Iris pigment epithelial cell (primary cell): ENCODE results near the gene TRAPPC3L.
A peak's percentile ranks its signal among the peaks of the same experiment; 100 is the strongest.

Source experiments
- DNase-seq: peaks from one replicate; pipeline ENCODE4 v3.0.0-alpha.2; 2011; ENCODE audit warnings: low read depth

The TRAPPC3L gene

GRCh38 chr6:116545651-116546050 is at the start of gene TRAPPC3L:
TSS of gene TRAPPC3L (minus strand) at chr6:116545684. CDS start at chr6:116545514, 170 bp downstream.
- DNase-seq, result no peak

DNA sequence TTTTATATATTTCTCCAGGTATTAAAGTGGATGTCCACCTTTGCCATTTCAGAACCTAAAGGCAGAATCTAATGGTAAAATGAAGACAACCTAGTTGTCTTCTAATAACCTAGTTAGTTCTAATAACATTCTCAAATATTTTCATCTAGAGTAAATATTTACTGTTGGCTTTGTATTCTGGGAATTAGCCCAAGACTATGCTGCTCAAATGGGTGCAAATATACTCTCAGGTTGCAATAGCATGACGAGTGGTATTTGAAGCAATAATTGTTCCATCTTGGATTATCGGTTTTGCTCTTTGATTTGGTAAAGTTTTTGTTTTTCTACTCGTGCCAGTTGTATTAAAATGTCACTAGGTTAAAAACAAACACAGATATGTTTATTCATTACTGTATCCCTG is 49.8 kb upstream of the TRAPPC3L start:
- DNase-seq, result no peak

DNA sequence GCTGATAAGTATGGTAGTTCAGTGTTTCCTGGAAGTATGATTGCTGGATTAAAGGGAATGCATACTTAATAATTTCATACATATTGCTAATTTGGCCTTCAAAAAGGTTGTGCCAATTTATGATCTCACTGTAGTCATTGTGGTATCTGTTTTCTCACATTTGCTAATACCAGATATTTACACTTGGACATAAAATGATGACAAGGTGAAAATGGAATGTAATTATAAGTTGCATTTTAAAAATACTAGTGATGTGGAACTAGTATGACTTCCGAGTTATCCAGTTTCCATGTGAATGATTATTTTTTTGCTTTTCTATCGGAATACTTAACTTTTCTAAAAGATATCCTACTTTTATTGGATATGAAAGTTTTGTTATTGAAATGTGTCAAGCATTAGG is 41.3 kb upstream of the TRAPPC3L start:
- DNase-seq, result no peak

DNA sequence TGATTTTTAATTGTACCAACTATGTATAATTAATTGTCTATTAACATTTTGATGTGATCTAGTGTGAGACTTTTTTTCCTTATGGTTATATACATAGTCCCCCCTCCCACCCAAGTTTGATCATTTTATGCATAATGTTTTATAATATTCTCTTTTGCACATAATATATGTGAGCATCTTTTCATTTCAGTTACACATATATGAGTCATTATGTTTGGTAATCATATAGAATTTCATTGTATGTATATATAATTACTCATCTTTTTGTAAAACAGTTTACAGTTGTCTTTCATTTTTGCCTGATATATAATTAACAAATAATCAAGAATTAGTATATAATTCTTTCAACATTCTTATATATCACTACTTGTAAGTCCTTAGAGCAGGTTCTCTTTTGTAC is 40.8 kb upstream of the TRAPPC3L start:
- DNase-seq, result no peak

- peak; percentile 86 for DNase-seq
These were observed 34.7 kb upstream of the TRAPPC3L start for GRCh38 chr6:116580198-116580597.

- peak; percentile 24 for DNase-seq
These were observed 33.7 kb upstream of the TRAPPC3L start for GRCh38 chr6:116579143-116579542.

GRCh38 chr6:116578335-116578734 is 32.9 kb upstream of the TRAPPC3L start:
- DNase-seq, result no peak

GRCh38 chr6:116577486-116577885 is 32.0 kb upstream of the TRAPPC3L start:
- DNase-seq, result no peak

DNA sequence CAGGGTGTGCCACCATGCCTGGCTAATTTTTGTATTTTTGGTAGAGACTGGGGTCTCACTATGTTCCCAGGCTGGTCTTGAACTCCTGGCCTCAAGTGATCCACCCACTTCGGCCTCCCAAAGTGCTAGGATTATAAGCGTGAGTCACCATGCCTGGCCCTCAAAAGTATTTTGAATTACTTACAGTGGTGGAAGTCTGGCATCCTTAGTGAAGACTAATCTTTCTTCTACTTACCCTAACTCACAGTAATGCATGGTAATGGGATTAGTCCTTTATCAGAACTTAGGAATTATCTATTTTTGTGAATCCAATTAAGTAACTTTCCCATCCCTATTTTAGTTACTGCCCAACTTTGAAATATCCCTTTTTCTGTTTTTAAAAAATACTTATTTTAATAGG is 29.7 kb upstream of the TRAPPC3L start:
- DNase-seq, result peak; percentile 34

DNA sequence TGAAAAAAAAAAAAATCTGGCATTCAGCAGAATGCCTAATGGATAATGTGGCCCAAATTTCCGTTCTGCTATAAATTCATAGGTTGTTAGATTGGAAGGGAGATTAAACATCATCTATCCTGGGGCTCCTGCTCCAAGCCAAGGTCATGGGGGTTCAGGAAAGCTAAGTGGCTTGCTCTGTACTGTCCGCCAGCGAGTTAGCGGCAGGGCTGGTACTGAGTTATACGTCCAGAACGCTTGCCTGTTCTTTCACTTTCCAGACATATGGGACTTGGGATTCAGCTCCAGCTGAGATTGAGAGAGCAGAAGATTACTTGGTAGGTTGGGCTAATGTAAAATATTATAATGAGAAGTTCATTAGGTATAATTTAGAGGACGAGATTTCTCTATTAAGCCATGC is 26.7 kb upstream of the TRAPPC3L start:
- DNase-seq, result peak; percentile 67

DNA sequence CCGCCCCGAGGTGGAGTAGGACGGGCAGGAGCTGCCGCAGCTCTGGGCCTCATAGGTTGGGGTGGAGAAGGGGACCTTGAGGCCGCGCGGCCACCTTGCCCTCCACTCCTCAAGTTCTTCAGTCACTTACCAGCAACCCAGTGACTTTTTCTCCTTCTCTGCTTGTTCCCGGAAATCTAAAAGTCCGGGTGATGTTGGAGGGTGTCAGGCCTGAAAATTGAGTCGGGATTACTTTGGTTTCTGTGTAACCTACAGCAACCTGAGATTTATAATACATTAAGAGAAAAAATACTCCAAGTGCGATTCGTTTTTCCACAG is 26.2 kb upstream of the TRAPPC3L start:
- DNase-seq, result no peak

DNA sequence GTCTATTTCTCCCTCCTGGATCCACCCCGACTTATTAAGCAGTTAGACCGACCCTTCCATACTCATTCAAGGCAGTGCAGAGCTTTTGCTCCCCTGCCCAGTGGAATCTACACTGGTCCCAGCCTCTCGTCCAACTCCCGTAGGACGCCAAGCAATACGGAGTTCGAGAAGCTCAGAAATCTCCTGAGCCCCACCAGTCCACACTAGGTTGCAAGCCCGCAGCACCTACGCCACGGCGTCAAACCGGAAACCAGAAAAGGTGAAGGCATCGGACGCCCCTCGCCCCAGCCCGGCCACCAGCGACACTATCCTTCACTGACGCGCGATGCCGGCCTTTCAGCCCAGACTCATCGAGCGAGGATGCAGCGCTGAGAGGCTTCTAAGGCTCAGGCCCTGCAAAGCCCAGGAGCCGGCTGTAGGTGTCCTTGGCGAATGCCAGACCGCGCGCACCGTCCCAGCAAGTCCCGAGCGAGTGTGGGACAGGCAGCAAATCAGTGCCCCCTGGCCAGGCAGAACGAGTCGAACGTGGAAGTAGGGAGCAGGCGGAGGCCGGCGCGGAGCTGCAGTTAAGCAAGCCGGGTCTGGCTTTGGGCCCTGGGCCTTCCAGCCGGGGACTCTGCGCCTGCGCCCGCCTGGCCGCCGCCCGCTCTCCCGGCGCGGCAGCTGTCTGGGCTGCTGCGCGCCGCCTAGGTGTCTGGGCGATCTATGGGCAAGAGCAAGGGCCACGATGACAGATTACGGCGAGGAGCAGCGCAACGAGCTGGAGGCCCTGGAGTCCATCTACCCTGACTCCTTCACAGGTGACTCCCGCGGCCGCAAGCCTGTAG is 25.6 kb upstream of the TRAPPC3L start, which contains the start of gene RWDD1:
Gene RWDD1, plus strand, starts transcription at position 649 of the 827 bp plus-strand sequence. Its CDS starts 79 bp downstream, at position 728.
- peak; percentile 100 for DNase-seq

- no peak for DNase-seq
These were observed 23.6 kb upstream of the TRAPPC3L start for GRCh38 chr6:116568821-116569755.

DNA sequence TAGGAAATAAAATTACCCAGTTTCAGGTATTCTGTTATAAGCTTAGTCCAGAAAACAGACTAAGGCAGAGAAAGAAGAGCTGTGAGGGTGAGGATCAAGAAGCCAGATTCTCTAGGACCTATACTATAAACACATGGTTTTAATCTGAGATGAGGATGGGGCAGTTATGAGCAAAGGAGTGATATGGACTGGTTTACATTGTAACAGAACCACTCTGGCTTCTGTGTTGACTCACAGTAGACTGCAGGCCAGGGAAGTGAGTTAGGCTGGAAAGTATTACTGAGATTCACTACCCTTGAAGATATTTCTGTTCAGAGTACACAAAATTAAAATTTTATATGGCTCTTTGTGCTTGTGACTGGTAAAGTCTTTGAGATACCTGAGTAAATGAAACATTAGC is 22.6 kb upstream of the TRAPPC3L start:
- DNase-seq, result peak; percentile 46

DNA sequence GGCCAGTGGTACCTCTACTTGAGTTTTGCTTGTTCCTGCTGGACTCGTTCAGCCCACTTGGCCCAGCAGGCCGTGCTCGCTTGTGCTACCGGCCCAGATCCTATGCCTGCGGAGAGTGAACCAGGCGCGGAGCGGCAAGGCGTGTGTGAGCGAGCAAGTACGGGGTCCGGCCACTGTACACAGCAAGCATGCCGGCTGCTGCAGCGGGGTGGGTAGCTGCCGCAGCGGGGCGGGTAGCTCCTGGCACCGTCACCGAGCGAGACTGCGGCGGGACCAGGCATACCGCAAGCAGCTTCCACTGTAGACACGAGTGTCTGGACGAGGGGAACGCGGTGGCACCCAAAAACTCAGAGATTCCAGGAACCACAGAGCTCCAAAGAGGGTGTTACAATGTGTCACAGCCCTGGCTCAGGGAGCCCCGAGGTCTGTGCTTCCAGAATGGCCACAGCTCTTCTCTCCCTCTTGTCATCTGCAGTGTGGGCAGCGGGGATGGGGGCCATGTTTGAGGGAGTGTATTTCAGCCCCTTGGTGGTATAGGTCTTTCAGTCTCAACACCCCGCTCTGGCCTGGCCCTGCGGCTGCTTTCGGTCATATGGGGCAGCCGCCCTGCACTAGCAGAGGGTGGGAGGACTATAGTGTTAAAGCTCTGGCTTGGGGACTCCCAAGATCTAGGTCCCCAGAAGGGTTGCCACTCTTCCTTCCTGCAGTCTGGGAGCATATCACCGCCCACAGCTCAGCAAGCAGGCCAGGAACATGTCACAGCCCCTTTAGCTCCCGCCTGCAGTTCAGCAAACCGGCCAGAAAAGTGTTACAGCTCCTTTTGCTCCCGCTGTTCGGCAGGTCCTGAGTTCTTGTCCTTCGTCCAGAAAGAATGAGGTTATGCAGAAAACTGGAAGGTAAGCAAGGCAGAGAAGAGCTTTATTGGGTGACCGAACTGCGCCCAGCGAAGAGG is 19.7 kb upstream of the TRAPPC3L start:
- DNase-seq, result no peak

- DNase-seq, result no peak
These were observed 18.8 kb upstream of the TRAPPC3L start for GRCh38 chr6:116564311-116564710.

DNA sequence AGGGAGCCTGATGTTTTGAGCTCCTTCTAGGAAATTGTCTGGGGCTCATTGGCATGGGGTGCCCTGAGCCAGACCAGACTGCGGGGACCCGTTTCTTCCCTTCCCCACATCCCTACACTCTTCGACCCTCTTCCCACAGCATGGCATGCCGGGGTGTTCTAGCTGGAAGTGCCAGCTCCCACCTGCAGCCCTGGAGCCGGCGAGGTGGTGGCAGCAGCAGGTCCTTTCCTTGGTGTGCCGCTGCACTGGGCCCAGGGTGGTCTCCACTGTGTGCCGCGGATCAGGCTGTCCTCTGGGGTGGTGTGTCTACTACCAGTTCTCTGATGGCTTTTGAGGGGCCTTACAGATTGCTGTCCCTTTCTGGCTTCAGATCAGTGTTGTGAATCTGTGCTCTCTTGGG is 18.3 kb upstream of the TRAPPC3L start:
- DNase-seq, result no peak

DNA sequence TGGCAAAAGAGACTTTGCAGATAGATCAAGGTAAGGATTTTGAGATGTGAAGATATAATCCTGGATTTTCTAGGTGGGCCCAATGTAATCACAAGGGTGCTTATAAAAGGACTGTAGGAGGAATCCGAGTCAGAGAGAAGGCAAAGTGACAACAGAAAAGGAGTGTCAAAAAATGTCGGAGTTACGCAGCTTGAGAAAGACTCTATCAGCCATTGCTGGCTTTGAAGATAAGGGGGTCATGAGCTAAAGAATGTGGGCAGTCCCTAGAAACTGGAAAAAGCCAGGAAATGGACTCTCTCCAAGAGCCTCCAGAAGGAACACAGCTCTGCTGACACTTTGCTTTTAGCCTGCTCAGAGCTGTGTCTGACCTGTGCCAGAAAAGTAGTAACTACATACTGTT is 17.1 kb upstream of the TRAPPC3L start:
- no peak for DNase-seq

DNA sequence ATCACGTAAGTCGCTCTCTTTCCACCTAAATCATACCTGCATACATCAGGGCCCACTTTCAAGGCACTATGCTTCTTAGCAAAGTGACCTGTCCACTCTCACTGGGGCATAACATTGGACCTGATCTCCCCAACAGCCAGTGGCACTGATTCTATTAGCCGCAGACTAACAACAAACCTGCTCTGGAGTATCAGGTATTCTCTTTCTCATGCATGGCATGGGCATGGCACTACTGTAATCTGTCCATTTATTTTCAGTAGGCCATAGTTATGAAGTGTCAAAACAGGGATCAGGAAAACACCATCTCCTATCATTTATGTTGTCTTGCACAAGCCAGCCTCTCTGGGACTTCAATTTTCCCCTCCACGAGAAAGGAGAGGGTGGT is 16.5 kb upstream of the TRAPPC3L start:
- no peak for DNase-seq

- peak; percentile 69 for DNase-seq
These were observed 16.0 kb upstream of the TRAPPC3L start for GRCh38 chr6:116561377-116562018.

GRCh38 chr6:116560130-116560529 is 14.6 kb upstream of the TRAPPC3L start:
- no peak for DNase-seq
